Measurements from ENCODE around the gene SERPINB1. TPM values are rescaled to one million over a fixed set of nuclear protein-coding genes. Genes with fewer than 3 reads are reported as not detected.
A peak's percentile ranks its signal among the peaks of the same experiment; 100 is the strongest.
"Not testable (repeated sequence)": the region's sequence is repeated elsewhere in the genome, so short reads cannot be mapped to it uniquely, and the experiment has no call there.

Gene SERPINB1
- total RNA-seq, 2 experiments from 2014 or later, result 1.2 to 3.5 TPM

DNA sequence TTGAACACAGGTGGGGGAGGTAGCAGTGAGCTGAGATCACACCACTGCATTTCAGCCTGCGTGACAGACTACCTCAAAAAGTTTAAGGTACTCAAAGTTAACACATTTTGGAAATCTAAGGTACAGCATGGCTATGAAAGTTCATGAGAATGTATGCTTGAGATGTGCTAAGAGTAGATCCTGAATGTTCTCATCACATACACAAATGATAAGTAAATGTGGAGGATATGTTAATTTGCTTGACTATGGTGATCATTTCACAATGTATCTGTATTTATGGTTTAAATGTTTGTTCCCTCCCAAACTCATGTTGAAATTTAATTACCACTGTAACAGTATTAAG is 20.1 kb upstream of the SERPINB1 start:
- ChIA-PET POLR2A (interaction anchor here (0.6 to 4.7 kb wide), 6 partner anchors 9 to 88 kb away, joined by 3 to 56 read pairs (median 4); no protein-coding TSS in a partner anchor), CTCF (ENCODE audit: unreplicated experiment) (no interaction called here)
- Histone ChIP-seq H3K4me2 (ENCODE audit: low read length) (peak overlapping the region; percentile 80), H3K4me1 (ENCODE audit: insufficient read depth, low read length, poor library complexity, severe bottlenecking) (peaks cover 95% of the 10 kb centered on the region), H4K20me1 (ENCODE audit: insufficient read depth, low read length) (no peaks in the 10 kb centered on the region), H3K9me2 (ENCODE audit: insufficient read depth, low read length) (no peaks in the 10 kb centered on the region), H3K36me3 (ENCODE audit: insufficient read depth, low read length) (peaks cover 9% of the 10 kb centered on the region; the same call in 1 of the 2 replicates), H3K27ac (ENCODE audit: low read depth, low read length, poor library complexity, severe bottlenecking) (peak overlapping the region; percentile 99), H3K9me3 (ENCODE audit: low read length) (no peaks in the 10 kb centered on the region), H2AFZ (ENCODE audit: low read length) (no peak overlapping the region), H3K4me3 (ENCODE audit: low read depth, low read length, poor library complexity, severe bottlenecking) (peak overlapping the region; percentile 55), H3K79me2 (ENCODE audit: insufficient read depth, low read depth, low read length) (peaks cover 46% of the 10 kb centered on the region; the same call in 1 of the 2 replicates)
- no peak for TF ChIP-seq EZH2phosphoT487 (IDR thresholded peaks at IDR 0.05; ENCODE audit: borderline replicate concordance, low read depth, low read length)
- TF ChIP-seq, protein P1, sequence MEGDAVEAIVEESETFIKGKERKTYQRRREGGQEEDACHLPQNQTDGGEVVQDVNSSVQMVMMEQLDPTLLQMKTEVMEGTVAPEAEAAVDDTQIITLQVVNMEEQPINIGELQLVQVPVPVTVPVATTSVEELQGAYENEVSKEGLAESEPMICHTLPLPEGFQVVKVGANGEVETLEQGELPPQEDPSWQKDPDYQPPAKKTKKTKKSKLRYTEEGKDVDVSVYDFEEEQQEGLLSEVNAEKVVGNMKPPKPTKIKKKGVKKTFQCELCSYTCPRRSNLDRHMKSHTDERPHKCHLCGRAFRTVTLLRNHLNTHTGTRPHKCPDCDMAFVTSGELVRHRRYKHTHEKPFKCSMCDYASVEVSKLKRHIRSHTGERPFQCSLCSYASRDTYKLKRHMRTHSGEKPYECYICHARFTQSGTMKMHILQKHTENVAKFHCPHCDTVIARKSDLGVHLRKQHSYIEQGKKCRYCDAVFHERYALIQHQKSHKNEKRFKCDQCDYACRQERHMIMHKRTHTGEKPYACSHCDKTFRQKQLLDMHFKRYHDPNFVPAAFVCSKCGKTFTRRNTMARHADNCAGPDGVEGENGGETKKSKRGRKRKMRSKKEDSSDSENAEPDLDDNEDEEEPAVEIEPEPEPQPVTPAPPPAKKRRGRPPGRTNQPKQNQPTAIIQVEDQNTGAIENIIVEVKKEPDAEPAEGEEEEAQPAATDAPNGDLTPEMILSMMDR (conservative IDR thresholded peaks at IDR 0.05; ENCODE audit: low read length), result no peak
- intact Hi-C loops (cut with micrococcal nuclease; ENCODE audit: unreplicated experiment), result loop anchor here (1.0 to 2.0 kb wide), 3 partner anchors 15 to 37 kb away; no protein-coding TSS in a partner anchor
- no peak for DNase-seq (ENCODE audit: low spot score)
- BruUV-seq (replicated peaks), result no TSS peak

DNA sequence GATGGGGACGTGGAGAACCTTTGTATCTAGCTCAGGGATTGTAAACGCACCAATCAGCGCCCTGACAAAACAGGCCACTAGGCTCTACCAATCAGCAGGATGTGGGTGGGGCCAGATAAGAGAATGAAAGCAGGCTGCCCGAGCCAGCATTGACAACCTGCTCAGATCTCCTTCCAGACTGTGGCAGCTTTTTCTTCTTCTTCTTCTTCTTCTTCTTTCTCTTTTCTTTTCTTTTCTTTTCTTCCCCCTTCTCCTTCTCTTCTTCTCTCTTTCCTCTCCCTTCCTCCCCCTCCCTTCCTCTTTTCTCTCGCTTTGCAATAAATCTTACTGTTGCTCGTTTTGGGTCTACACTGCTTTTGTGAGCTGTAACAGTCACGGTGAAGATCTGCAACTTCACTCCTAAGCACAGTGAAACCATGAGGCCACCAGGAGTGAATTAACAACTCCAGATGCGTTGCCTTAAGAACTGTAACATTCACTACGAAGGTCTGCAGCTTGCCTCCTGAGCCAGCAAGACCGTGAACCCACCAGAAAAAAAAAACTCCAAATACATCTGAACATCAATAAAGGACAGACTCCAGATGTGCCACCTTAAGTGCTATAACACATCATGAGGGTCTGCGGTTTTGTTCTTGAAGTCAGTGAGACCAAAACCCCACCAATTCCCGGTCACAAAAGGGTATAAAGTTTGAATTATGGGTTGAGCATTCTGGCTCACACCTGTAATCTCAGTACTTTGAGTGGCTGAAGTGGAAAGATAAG is 19.6 kb upstream of the SERPINB1 start:
- intact Hi-C loops (cut with micrococcal nuclease; ENCODE audit: unreplicated experiment), result no loop called here
- no peak overlapping the region for H2AFZ ChIP-seq (ENCODE audit: low read length)
- TF ChIP-seq, protein P1 (conservative IDR thresholded peaks at IDR 0.05; ENCODE audit: low read length), result no peak
- no peak for TF ChIP-seq EZH2phosphoT487 (IDR thresholded peaks at IDR 0.05; ENCODE audit: borderline replicate concordance, low read depth, low read length)
- no peaks in the 10 kb centered on the region for H3K9me3 ChIP-seq (ENCODE audit: low read length)
- BruUV-seq (replicated peaks), result TSS peak; percentile 99
- peak overlapping the region; percentile 55 for H3K4me3 ChIP-seq (ENCODE audit: low read depth, low read length, poor library complexity, severe bottlenecking)
- DNase-seq (ENCODE audit: low spot score), result peak; percentile 61
- POLR2A ChIA-PET, result interaction anchor here (0.6 to 4.7 kb wide), 9 partner anchors 8 to 89 kb away, joined by 3 to 56 read pairs (median 5); no protein-coding TSS in a partner anchor
- H3K4me1 ChIP-seq (ENCODE audit: insufficient read depth, low read length, poor library complexity, severe bottlenecking), result peaks cover 95% of the 10 kb centered on the region
- peaks cover 9% of the 10 kb centered on the region; the same call in 1 of the 2 replicates for H3K36me3 ChIP-seq (ENCODE audit: insufficient read depth, low read length)
- H3K4me2 ChIP-seq (ENCODE audit: low read length), result peak overlapping the region; percentile 80
- H4K20me1 ChIP-seq (ENCODE audit: insufficient read depth, low read length), result no peaks in the 10 kb centered on the region
- H3K79me2 ChIP-seq (ENCODE audit: insufficient read depth, low read depth, low read length), result peaks cover 46% of the 10 kb centered on the region; the same call in 1 of the 2 replicates
- CTCF ChIA-PET (ENCODE audit: unreplicated experiment), result no interaction called here
- H3K27ac ChIP-seq (ENCODE audit: low read depth, low read length, poor library complexity, severe bottlenecking), result peak overlapping the region; percentile 99
- no peaks in the 10 kb centered on the region for H3K9me2 ChIP-seq (ENCODE audit: insufficient read depth, low read length)

- H4K20me1 ChIP-seq (ENCODE audit: insufficient read depth, low read length); CTCF ChIA-PET (ENCODE audit: unreplicated experiment); H3K36me3 ChIP-seq (ENCODE audit: insufficient read depth, low read length); H3K9me3 ChIP-seq (ENCODE audit: low read length); DNase-seq (ENCODE audit: low spot score); BruUV-seq (replicated peaks); intact Hi-C loops (cut with micrococcal nuclease; ENCODE audit: unreplicated experiment); H2AFZ ChIP-seq (ENCODE audit: low read length); H3K9me2 ChIP-seq (ENCODE audit: insufficient read depth, low read length); H3K4me2 ChIP-seq (ENCODE audit: low read length); H3K4me3 ChIP-seq (ENCODE audit: low read depth, low read length, poor library complexity, severe bottlenecking): not testable (repeated sequence)
- Histone ChIP-seq H3K79me2 (ENCODE audit: insufficient read depth, low read depth, low read length) (peaks cover 46% of the 10 kb centered on the region; the same call in 1 of the 2 replicates), H3K4me1 (ENCODE audit: insufficient read depth, low read length, poor library complexity, severe bottlenecking) (peaks cover 95% of the 10 kb centered on the region), H3K27ac (ENCODE audit: low read depth, low read length, poor library complexity, severe bottlenecking) (peak overlapping the region; percentile 99)
- POLR2A ChIA-PET, result interaction anchor here (0.7 to 4.7 kb wide), 6 partner anchors 9 to 40 kb away, joined by 3 to 56 read pairs (median 6); no protein-coding TSS in a partner anchor
Observed at GRCh38 chr6:2860706-2861059, 19.0 kb upstream of the SERPINB1 start.

DNA sequence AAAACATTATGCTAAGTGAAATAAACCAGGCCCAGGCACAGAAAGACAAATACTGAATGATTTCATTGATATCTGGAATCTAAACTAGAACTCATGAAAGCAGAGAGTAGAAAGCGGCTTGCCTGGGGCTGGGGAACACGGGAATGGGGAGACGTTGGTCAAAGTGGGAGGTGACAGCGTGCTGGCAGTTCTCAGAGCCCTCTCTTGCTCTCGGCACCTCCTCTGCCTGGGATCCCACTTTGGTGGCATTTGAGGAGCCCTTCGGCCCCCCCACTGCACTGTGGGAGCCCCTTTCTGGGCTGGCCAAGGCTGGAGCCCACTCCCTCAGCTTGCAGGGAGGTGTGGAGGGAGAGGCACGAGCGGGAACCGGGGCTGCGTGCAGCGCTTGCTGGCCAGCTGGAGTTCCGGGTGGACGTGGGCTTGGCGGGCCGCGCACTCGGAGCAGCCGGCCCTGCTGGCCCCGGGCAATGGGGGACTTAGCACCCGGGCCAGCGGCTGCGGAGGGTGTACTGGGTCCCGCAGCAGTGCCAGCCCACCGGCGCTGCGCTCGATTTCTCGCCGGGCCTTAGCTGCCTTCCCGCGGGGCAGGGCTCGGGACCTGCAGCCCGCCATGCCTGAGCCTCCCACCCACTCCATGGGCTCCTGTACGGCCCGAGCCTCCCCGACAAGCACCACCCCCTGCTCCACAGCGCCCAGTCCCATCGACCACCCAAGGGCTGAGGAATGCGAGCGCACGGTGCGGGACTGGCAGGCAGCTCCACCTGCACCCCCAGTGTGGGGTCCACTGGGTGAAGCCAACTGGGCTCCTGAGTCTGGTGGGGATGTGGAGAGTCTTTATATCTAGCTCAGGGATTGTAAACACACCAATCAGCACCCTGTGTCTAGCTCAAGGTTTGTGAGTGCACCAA is 18.4 kb upstream of the SERPINB1 start:
- H3K4me3 ChIP-seq (ENCODE audit: low read depth, low read length, poor library complexity, severe bottlenecking); CTCF ChIA-PET (ENCODE audit: unreplicated experiment): not testable (repeated sequence)

More for the DNA sequence above, 18.4 kb upstream of the SERPINB1 start:
- BruUV-seq (replicated peaks); H4K20me1 ChIP-seq (ENCODE audit: insufficient read depth, low read length); DNase-seq (ENCODE audit: low spot score); H3K9me3 ChIP-seq (ENCODE audit: low read length); H2AFZ ChIP-seq (ENCODE audit: low read length); H3K9me2 ChIP-seq (ENCODE audit: insufficient read depth, low read length); intact Hi-C loops (cut with micrococcal nuclease; ENCODE audit: unreplicated experiment): not testable (repeated sequence)
- Histone ChIP-seq H3K4me1 (ENCODE audit: insufficient read depth, low read length, poor library complexity, severe bottlenecking) (peaks cover 95% of the 10 kb centered on the region), H3K27ac (ENCODE audit: low read depth, low read length, poor library complexity, severe bottlenecking) (peak overlapping the region; percentile 99), H3K36me3 (ENCODE audit: insufficient read depth, low read length) (peaks cover 14% of the 10 kb centered on the region), H3K79me2 (ENCODE audit: insufficient read depth, low read depth, low read length) (peaks cover 44% of the 10 kb centered on the region; the same call in 1 of the 2 replicates), H3K4me2 (ENCODE audit: low read length) (peak overlapping the region; percentile 62)
- POLR2A ChIA-PET, result interaction anchor here (0.7 to 4.7 kb wide), 5 partner anchors 10 to 41 kb away, joined by 5 to 56 read pairs (median 6); no protein-coding TSS in a partner anchor
